Smooth muscle cell (in vitro differentiated cells): ENCODE results near the gene TMTC2. TPM values are rescaled to one million over a fixed set of nuclear protein-coding genes. Genes with fewer than 3 reads are reported as not detected.

ENCODE experiments used
- DNase-seq: peaks from one replicate; lab custom pipeline; 2025; ENCODE audit not compliant: unreplicated experiment; lab: John Stamatoyannopoulos, UW
- H2AFZ ChIP-seq: fragments of 200-600 bp; sonication (generic); 2 replicates; pipeline ENCODE4 v1.6.0; 2016; ENCODE audit warnings: antibody characterized with exemption, low read depth, mild to moderate bottlenecking
- H3F3A ChIP-seq: fragments of 200-600 bp; sonication (generic); 2 replicates; pipeline ENCODE4 v1.6.0; 2017; ENCODE audit warnings: antibody characterized with exemption, low read depth
- H3K27ac ChIP-seq: fragments of 200-600 bp; sonication (generic); 2 replicates; pipeline ENCODE4 v1.5.1; 2016; ENCODE audit warnings: low read depth, mild to moderate bottlenecking
- H3K27me3 ChIP-seq: fragments of 200-600 bp; sonication (generic); 2 replicates; pipeline ENCODE4 v1.6.1; 2016; ENCODE audit warnings: low read depth, mild to moderate bottlenecking
- H3K36me3 ChIP-seq: fragments of 200-600 bp; sonication (generic); 2 replicates; pipeline ENCODE4 v1.5.1; 2016; ENCODE audit warnings: low read depth
- H3K4me1 ChIP-seq: fragments of 200-600 bp; sonication (generic); 2 replicates; pipeline ENCODE4 v1.5.1; 2016; ENCODE audit warnings: low read depth
- H3K4me2 ChIP-seq: fragments of 200-600 bp; sonication (generic); 2 replicates; pipeline ENCODE4 v1.6.0; 2016; ENCODE audit warnings: mild to moderate bottlenecking
- H3K4me3 ChIP-seq: fragments of 200-600 bp; sonication (generic); 2 replicates; pipeline ENCODE4 v1.5.1; 2016; ENCODE audit warnings: mild to moderate bottlenecking
- H3K79me2 ChIP-seq: fragments of 200-600 bp; sonication (generic); 2 replicates; pipeline ENCODE4 v1.6.0; 2016; ENCODE audit warnings: low read depth, mild to moderate bottlenecking
- H3K9ac ChIP-seq: fragments of 200-600 bp; sonication (generic); 2 replicates; pipeline ENCODE4 v1.6.0; 2016; ENCODE audit warnings: low read depth
- H3K9me3 ChIP-seq: fragments of 200-600 bp; sonication (generic); replicated peaks from 2 replicates; pipeline ENCODE4 v1.5.1; 2016; ENCODE audit warnings: low read depth
- H4K20me1 ChIP-seq: fragments of 200-600 bp; sonication (generic); 2 replicates; pipeline ENCODE4 v1.6.0; 2016; ENCODE audit warnings: low read depth
- WGBS: methylation state at CpG from one replicate; pipeline ENCODE4 v1.1.7; 2016; ENCODE audit warnings: low lambda C conversion rate; 5-methylcytosine and 5-hydroxymethylcytosine counted together
- polyA plus RNA-seq: library from polyadenylated mRNA; unstranded; fragments of >200 nt; fragmentation: Nextera tagmentation; extraction: Ambion mirVana; gene quantifications from 2 replicates; pipeline ENCODE4 v1.2.1, GENCODE V29; 2016
- total RNA-seq: library from RNA; depleted of rRNA; stranded (reverse); fragments of >200 nt; gene quantifications from 2 replicates; pipeline ENCODE4 v1.2.3, GENCODE V29; 2014
- TF ChIP-seq, protein P1 (sequence below): fragments of 200-600 bp; sonication (generic); IDR thresholded peaks from 2 replicates; pipeline ENCODE4 v1.5.1; 2017; ENCODE audit warnings: borderline replicate concordance, mild to moderate bottlenecking, antibody characterized with exemption; ENCODE audit not compliant: insufficient read depth, poor library complexity, severe bottlenecking

Gene TMTC2
- total and polyA plus RNA-seq, 2 experiments from 2014 or later: 0.71 to 10.6 TPM

DNA sequence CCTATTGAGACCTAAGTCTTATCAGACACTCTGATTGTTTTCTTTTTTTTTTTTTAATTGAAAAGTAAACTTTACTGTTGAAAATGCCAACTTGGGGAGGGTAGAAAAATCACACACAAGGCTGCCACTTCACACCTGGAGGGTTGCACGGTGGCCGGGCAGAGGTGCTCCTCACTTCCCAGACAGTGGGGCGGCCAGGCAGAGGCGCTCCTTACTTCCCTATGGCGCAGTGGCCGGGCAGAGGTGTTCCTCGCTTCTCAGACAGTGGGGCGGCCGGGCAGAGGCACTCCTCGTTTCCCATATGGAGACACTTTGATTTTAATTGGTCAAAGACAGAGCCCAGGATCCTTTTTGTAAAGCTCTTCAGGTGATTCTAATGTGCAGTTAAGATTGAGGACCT, 399.3 kb downstream of the TMTC2 start:
- WGBS: 97% methylated on average over 10 of the region's 10 CpGs
- Histone ChIP-seq H3K27ac (no peak overlapping the region), H3K9ac (no peak overlapping the region), H3K79me2 (no peaks in the 10 kb centered on the region), H3K27me3 (no peaks in the 10 kb centered on the region), H4K20me1 (no peaks in the 10 kb centered on the region), H3K36me3 (no peaks in the 10 kb centered on the region), H3F3A (no peaks in the 10 kb centered on the region), H3K4me3 (no peak overlapping the region), H3K4me2 (no peak overlapping the region), H3K4me1 (peaks cover 9% of the 10 kb centered on the region), H3K9me3 (no peaks in the 10 kb centered on the region), H2AFZ (no peak overlapping the region)
- TF ChIP-seq, protein P1, sequence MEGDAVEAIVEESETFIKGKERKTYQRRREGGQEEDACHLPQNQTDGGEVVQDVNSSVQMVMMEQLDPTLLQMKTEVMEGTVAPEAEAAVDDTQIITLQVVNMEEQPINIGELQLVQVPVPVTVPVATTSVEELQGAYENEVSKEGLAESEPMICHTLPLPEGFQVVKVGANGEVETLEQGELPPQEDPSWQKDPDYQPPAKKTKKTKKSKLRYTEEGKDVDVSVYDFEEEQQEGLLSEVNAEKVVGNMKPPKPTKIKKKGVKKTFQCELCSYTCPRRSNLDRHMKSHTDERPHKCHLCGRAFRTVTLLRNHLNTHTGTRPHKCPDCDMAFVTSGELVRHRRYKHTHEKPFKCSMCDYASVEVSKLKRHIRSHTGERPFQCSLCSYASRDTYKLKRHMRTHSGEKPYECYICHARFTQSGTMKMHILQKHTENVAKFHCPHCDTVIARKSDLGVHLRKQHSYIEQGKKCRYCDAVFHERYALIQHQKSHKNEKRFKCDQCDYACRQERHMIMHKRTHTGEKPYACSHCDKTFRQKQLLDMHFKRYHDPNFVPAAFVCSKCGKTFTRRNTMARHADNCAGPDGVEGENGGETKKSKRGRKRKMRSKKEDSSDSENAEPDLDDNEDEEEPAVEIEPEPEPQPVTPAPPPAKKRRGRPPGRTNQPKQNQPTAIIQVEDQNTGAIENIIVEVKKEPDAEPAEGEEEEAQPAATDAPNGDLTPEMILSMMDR: no peak
- DNase-seq: no peak

DNA sequence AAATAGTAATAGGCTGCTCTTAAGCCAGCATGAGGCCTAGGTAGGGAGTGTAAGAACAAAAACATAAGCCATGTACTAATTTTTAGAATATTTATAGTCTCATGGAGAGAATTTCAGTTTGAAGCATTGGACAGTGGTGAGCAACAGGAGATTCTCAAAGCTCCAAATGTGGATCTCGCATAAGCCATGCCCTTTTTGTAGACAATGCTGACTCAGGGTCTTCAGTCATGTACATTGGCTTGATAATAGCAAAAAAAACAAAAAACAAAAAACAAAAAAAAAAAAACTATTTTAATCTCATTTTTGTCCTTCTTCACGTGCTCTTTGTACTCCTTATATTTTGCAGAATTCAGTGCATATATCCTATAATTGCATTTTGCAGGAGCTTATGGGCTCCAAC, 402.9 kb downstream of the TMTC2 start:
- Histone ChIP-seq H3K9me3 (no peaks in the 10 kb centered on the region), H3K4me3 (no peak overlapping the region), H3K79me2 (no peaks in the 10 kb centered on the region), H3K36me3 (no peaks in the 10 kb centered on the region), H4K20me1 (no peaks in the 10 kb centered on the region), H3K4me1 (peaks cover 22% of the 10 kb centered on the region), H3K4me2 (no peak overlapping the region), H3K27ac (no peak overlapping the region), H3F3A (no peaks in the 10 kb centered on the region), H3K9ac (no peak overlapping the region), H3K27me3 (no peaks in the 10 kb centered on the region), H2AFZ (no peak overlapping the region)
- no peak for DNase-seq
- WGBS: 97% methylated on average over 2 of the region's 2 CpGs
- TF ChIP-seq, protein P1: no peak

DNA sequence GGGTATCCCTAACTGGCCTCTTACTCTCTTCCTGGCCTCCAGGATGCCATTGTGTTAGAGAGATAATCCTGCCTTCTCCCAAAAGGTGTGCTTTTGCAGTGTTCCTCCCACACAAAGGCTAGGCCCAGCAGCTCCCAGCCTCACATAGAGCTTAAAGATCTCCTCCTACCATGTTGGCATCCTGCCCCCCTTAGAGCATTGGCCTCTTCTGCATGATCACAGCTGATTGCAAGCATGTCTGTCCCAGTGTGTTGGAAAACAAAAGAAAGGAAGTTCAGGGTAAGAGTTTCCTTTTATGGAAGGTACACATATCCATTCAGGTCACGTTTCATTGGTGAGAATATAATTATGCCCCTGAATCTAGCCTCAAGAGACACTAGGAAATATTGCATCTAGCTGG, 405.4 kb downstream of the TMTC2 start:
- H3K9ac ChIP-seq: no peak overlapping the region
- H3K27me3 ChIP-seq: no peaks in the 10 kb centered on the region
- no peak overlapping the region for H3K4me2 ChIP-seq
- no peak overlapping the region for H2AFZ ChIP-seq
- no peaks in the 10 kb centered on the region for H3K36me3 ChIP-seq
- H3F3A ChIP-seq: no peaks in the 10 kb centered on the region
- no peak overlapping the region for H3K4me3 ChIP-seq
- H3K79me2 ChIP-seq: no peaks in the 10 kb centered on the region
- H3K4me1 ChIP-seq: peaks cover 22% of the 10 kb centered on the region
- TF ChIP-seq, protein P1: no peak
- DNase-seq: no peak
- H3K27ac ChIP-seq: no peak overlapping the region
- H3K9me3 ChIP-seq: no peaks in the 10 kb centered on the region
- WGBS: 100% methylated on average over 1 of the region's 1 CpG
- no peaks in the 10 kb centered on the region for H4K20me1 ChIP-seq

DNA sequence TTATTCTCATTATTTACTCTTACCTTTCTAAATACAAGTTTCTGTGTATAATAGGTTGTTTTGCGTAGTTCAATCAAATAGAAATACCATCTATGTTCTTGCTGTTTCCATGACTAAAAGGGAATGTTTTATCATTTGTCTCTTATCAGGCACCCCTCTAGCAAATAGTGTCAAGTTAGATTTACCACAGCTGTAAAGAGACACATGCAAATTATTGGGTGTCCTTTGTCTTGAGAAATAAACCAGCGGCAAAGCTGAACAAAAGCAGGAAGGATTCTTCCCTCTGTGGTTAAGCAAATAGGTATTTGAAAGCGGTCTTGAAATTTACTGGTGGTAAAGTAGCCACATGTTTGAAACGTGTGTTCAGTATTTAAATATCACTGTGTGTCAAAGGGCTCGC, 405.9 kb downstream of the TMTC2 start:
- WGBS: 84% methylated on average over 5 of the region's 5 CpGs
- H3K4me2 ChIP-seq: no peak overlapping the region
- no peaks in the 10 kb centered on the region for H3F3A ChIP-seq
- H2AFZ ChIP-seq: no peak overlapping the region
- peaks cover 22% of the 10 kb centered on the region for H3K4me1 ChIP-seq
- H3K79me2 ChIP-seq: no peaks in the 10 kb centered on the region
- H4K20me1 ChIP-seq: no peaks in the 10 kb centered on the region
- H3K27me3 ChIP-seq: no peaks in the 10 kb centered on the region
- no peak overlapping the region for H3K4me3 ChIP-seq
- no peak overlapping the region for H3K9ac ChIP-seq
- DNase-seq: no peak
- TF ChIP-seq, protein P1: no peak
- no peak overlapping the region for H3K27ac ChIP-seq
- no peaks in the 10 kb centered on the region for H3K36me3 ChIP-seq
- H3K9me3 ChIP-seq: no peaks in the 10 kb centered on the region
